Natural killer cell (primary cell): Measurements from ENCODE around the gene COG7. TPM values are rescaled to one million over a fixed set of nuclear protein-coding genes. Genes with fewer than 3 reads are reported as not detected.

Experiments used
- ATAC-seq, 3 donors: fragments of 150-1000 bp in 2 of 3; fragments of 200-7000 bp in 1 of 3; cut with Tn5 transposase; 1 replicate in 1 of 3; 2 replicates in 2 of 3; pipeline ENCODE4 v1.10.0; 2021; ENCODE audit warnings: mild to moderate bottlenecking in 2 of 3, moderate library complexity in 2 of 3
- DNase-seq, 2 donors: peaks; one replicate each; pipeline versions ENCODE4 v3.0.0 to v3.0.0-alpha.2; 2013 to 2021; ENCODE audit warnings: mixed read lengths in 1 of 2
- H3K27ac ChIP-seq: one replicate; pipeline ENCODE4 v1.5.1; 2013; ENCODE audit warnings: mild to moderate bottlenecking, low read length
- H3K27me3 ChIP-seq: one replicate; pipeline ENCODE4 v1.6.1; 2013; ENCODE audit warnings: low read length; ENCODE audit not compliant: control insufficient read depth, insufficient read depth
- H3K36me3 ChIP-seq: one replicate; pipeline ENCODE4 v1.6.1; 2013; ENCODE audit warnings: low read length; ENCODE audit not compliant: control insufficient read depth, insufficient read depth
- H3K4me1 ChIP-seq: one replicate; pipeline ENCODE4 v1.6.1; 2013; ENCODE audit warnings: low read length; ENCODE audit not compliant: control insufficient read depth, insufficient read depth
- H3K4me3 ChIP-seq: one replicate; pipeline ENCODE4 v1.5.1; 2013; ENCODE audit warnings: low read length
- H3K9me3 ChIP-seq: one replicate; pipeline ENCODE4 v1.6.1; 2013; ENCODE audit warnings: low read length; ENCODE audit not compliant: control insufficient read depth, insufficient read depth
- H3K27ac Mint-ChIP-seq, 2 donors: one replicate each; pipeline ENCODE4 v1.8.0; 2022; ENCODE audit warnings: mild to moderate bottlenecking in 2 of 2, mixed read lengths in 2 of 2, moderate library complexity in 1 of 2
- H3K27me3 Mint-ChIP-seq, 2 donors: one replicate each; pipeline ENCODE4 v1.8.0; 2022; ENCODE audit warnings: low read depth in 2 of 2, mixed read lengths in 2 of 2
- H3K36me3 Mint-ChIP-seq: one replicate; pipeline ENCODE4 v1.8.0; 2022; ENCODE audit warnings: mixed read lengths
- H3K4me1 Mint-ChIP-seq, 2 donors: one replicate each; pipeline ENCODE4 v1.8.0; 2022; ENCODE audit warnings: mixed read lengths in 2 of 2
- H3K4me3 Mint-ChIP-seq: one replicate; pipeline ENCODE4 v1.8.0; 2022; ENCODE audit warnings: mild to moderate bottlenecking, moderate library complexity, mixed read lengths
- H3K9me3 Mint-ChIP-seq, 2 donors: one replicate each; pipeline ENCODE4 v1.8.0; 2022; ENCODE audit warnings: mixed read lengths in 2 of 2
- WGBS: methylation state at CpG from one replicate; pipeline ENCODE4 v1.1.7; 2013; ENCODE audit warnings: missing lambda C conversion rate; ENCODE audit not compliant: insufficient coverage; 5-methylcytosine and 5-hydroxymethylcytosine counted together
- intact Hi-C: fragments of 100-400 bp; cut with micrococcal nuclease; formaldehyde crosslinking; loops from one replicate; pipeline ENCODE4 v1.14.2; 2022
- total RNA-seq, 4 donors: library from RNA; stranded (reverse); fragments of 120-200 nt in 1 of 4; gene quantifications; one replicate each; pipeline versions ENCODE4 v1.2.3 to v1.2.4, GENCODE V29; 2013 to 2022
- TF ChIP-seq, protein P1 (sequence below): fragments of 200-600 bp; IDR thresholded peaks from one replicate; pipeline ENCODE4 v1.8.0; 2022; ENCODE audit warnings: antibody characterized with exemption

COG7 gene
- total RNA-seq, 3 donors from 2014 or later (not counting 1 experiment from before 2014, with no cell fraction given): 18.4 to 26.6 (median 20.3) TPM

GRCh38 chr16:23480257-23480656, 27.3 kb upstream of the COG7 start:
- intact Hi-C loops: no loop called here
- ATAC-seq (no peak), DNase-seq (no peak)
- no peaks in the 10 kb centered on the region for H3K9me3 ChIP-seq
- Mint-ChIP-seq H3K36me3 (peaks cover 7% of the 10 kb centered on the region), H3K27ac (no peak overlapping the region), H3K27me3 (no peaks in the 10 kb centered on the region), H3K4me1 (peaks cover 0 to 5% of the 10 kb centered on the region in 2 donors), H3K9me3 (no peaks in the 10 kb centered on the region), H3K4me3 (no peak overlapping the region)
- H3K4me3 ChIP-seq: no peak overlapping the region
- peaks cover 79% of the 10 kb centered on the region for H3K36me3 ChIP-seq
- no peak overlapping the region for H3K27ac ChIP-seq
- H3K27me3 ChIP-seq: no peaks in the 10 kb centered on the region
- H3K4me1 ChIP-seq: no peaks in the 10 kb centered on the region
- WGBS: 96% methylated on average over 4 of the region's 4 CpGs
- TF ChIP-seq, protein P1, sequence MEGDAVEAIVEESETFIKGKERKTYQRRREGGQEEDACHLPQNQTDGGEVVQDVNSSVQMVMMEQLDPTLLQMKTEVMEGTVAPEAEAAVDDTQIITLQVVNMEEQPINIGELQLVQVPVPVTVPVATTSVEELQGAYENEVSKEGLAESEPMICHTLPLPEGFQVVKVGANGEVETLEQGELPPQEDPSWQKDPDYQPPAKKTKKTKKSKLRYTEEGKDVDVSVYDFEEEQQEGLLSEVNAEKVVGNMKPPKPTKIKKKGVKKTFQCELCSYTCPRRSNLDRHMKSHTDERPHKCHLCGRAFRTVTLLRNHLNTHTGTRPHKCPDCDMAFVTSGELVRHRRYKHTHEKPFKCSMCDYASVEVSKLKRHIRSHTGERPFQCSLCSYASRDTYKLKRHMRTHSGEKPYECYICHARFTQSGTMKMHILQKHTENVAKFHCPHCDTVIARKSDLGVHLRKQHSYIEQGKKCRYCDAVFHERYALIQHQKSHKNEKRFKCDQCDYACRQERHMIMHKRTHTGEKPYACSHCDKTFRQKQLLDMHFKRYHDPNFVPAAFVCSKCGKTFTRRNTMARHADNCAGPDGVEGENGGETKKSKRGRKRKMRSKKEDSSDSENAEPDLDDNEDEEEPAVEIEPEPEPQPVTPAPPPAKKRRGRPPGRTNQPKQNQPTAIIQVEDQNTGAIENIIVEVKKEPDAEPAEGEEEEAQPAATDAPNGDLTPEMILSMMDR: no peak

- Mint-ChIP-seq H3K27me3 (no peaks in the 10 kb centered on the region), H3K4me1 (peaks cover 0 to 5% of the 10 kb centered on the region in 2 donors), H3K9me3 (no peaks in the 10 kb centered on the region), H3K4me3 (no peak overlapping the region), H3K36me3 (peaks cover 7% of the 10 kb centered on the region), H3K27ac (no peak overlapping the region)
- Histone ChIP-seq H3K4me1 (no peaks in the 10 kb centered on the region), H3K27me3 (no peaks in the 10 kb centered on the region), H3K27ac (no peak overlapping the region), H3K9me3 (no peaks in the 10 kb centered on the region), H3K36me3 (peaks cover 73% of the 10 kb centered on the region), H3K4me3 (no peak overlapping the region)
- TF ChIP-seq, protein P1: no peak
- ATAC-seq (no peak), DNase-seq (no peak)
- intact Hi-C loops: no loop called here
- WGBS: 96% methylated on average over 3 of the region's 3 CpGs
Measured at GRCh38 chr16:23479138-23479537, 26.1 kb upstream of the COG7 start.

- Histone ChIP-seq H3K27me3 (no peaks in the 10 kb centered on the region), H3K9me3 (no peaks in the 10 kb centered on the region), H3K4me3 (no peak overlapping the region), H3K27ac (no peak overlapping the region), H3K4me1 (no peaks in the 10 kb centered on the region), H3K36me3 (peaks cover 73% of the 10 kb centered on the region)
- no peak overlapping the region for H3K27ac Mint-ChIP-seq
- H3K27me3 Mint-ChIP-seq: no peaks in the 10 kb centered on the region
- 100% methylated on average over 3 of the region's 3 CpGs for WGBS
- TF ChIP-seq, protein P1: no peak
- intact Hi-C loops: no loop called here
- no peak for ATAC-seq
- H3K9me3 Mint-ChIP-seq: no peaks in the 10 kb centered on the region
- H3K4me3 Mint-ChIP-seq: no peak overlapping the region
- H3K36me3 Mint-ChIP-seq: peaks cover 7% of the 10 kb centered on the region
- no peak for DNase-seq
- peaks cover 0 to 5% of the 10 kb centered on the region in 2 donors for H3K4me1 Mint-ChIP-seq
Measured at GRCh38 chr16:23478566-23478965, 25.6 kb upstream of the COG7 start.

- H3K36me3 ChIP-seq: peaks cover 54% of the 10 kb centered on the region
- no peaks in the 10 kb centered on the region for H3K9me3 ChIP-seq
- H3K4me3 ChIP-seq: no peak overlapping the region
- H3K4me1 Mint-ChIP-seq: no peaks in the 10 kb centered on the region
- no peaks in the 10 kb centered on the region for H3K27me3 ChIP-seq
- TF ChIP-seq, protein P1: no peak
- H3K36me3 Mint-ChIP-seq: no peaks in the 10 kb centered on the region
- no peaks in the 10 kb centered on the region for H3K27me3 Mint-ChIP-seq
- DNase-seq (no peak), ATAC-seq (no peak)
- no peaks in the 10 kb centered on the region for H3K9me3 Mint-ChIP-seq
- WGBS: no CpG with 5 or more reads among the region's 1 CpG
- no peaks in the 10 kb centered on the region for H3K4me1 ChIP-seq
- no peak overlapping the region for H3K4me3 Mint-ChIP-seq
- intact Hi-C loops: no loop called here
- H3K27ac Mint-ChIP-seq: no peak overlapping the region
- H3K27ac ChIP-seq: no peak overlapping the region
Measured at GRCh38 chr16:23476289-23476688, 23.3 kb upstream of the COG7 start.
